HT1080 (cell line): Measurements from ENCODE around the gene DYNC2LI1. TPM values are rescaled to one million over a fixed set of nuclear protein-coding genes. Genes with fewer than 3 reads are reported as not detected.

Experiments
- DNase-seq: peaks from one replicate; pipeline ENCODE4 v3.0.0-alpha.2; 2015; ENCODE audit warnings: low read depth
- total RNA-seq: library from RNA; depleted of rRNA; stranded (reverse); fragments of >200 nt; shearing (Covaris generic); gene quantifications from 2 replicates; pipeline ENCODE4 v1.2.3, GENCODE V29; 2014

DYNC2LI1 gene
- total RNA-seq, 1 experiment from 2014 or later, result 7.5 TPM

GRCh38 chr2:43812947-43813346 lies 39.1 kb downstream of the DYNC2LI1 start:
- no peak for DNase-seq

GRCh38 chr2:43814711-43815110 lies 40.9 kb downstream of the DYNC2LI1 start:
- DNase-seq, result no peak

- DNase-seq, result peak; percentile 70
These were observed 44.9 kb downstream of the DYNC2LI1 start for GRCh38 chr2:43818761-43819160.

GRCh38 chr2:43819491-43820163 lies 45.8 kb downstream of the DYNC2LI1 start:
- no peak for DNase-seq

GRCh38 chr2:43822839-43823238 lies 49.0 kb downstream of the DYNC2LI1 start:
- DNase-seq, result no peak

- no peak for DNase-seq
These were observed 49.9 kb downstream of the DYNC2LI1 start for GRCh38 chr2:43823751-43824150.

- DNase-seq, result no peak
These were observed 50.7 kb downstream of the DYNC2LI1 start for GRCh38 chr2:43824512-43824911.

GRCh38 chr2:43824951-43825493 lies 51.2 kb downstream of the DYNC2LI1 start:
- no peak for DNase-seq

GRCh38 chr2:43825841-43826240 lies 52.0 kb downstream of the DYNC2LI1 start:
- no peak for DNase-seq

GRCh38 chr2:43826305-43827250 lies 52.7 kb downstream of the DYNC2LI1 start:
- DNase-seq, result no peak

GRCh38 chr2:43831543-43832294 lies 57.9 kb downstream of the DYNC2LI1 start:
- DNase-seq, result no peak

GRCh38 chr2:43832457-43832856 lies 58.6 kb downstream of the DYNC2LI1 start:
- no peak for DNase-seq

- no peak for DNase-seq
These were observed 63.2 kb downstream of the DYNC2LI1 start for GRCh38 chr2:43837033-43837432.

- no peak for DNase-seq
These were observed 64.2 kb downstream of the DYNC2LI1 start for GRCh38 chr2:43837831-43838559.

- no peak for DNase-seq
These were observed 64.9 kb downstream of the DYNC2LI1 start, which contains the start of the genes ABCG5 and ABCG8 for GRCh38 chr2:43838560-43839267. TSS of gene ABCG5 (minus strand) at chr2:43838839. CDS start at chr2:43838679, 160 bp downstream. TSS of gene ABCG8 (plus strand) at chr2:43838971. CDS start at chr2:43839054, 83 bp downstream.

- no peak for DNase-seq
These were observed 66.1 kb downstream of the DYNC2LI1 start for GRCh38 chr2:43839776-43840564.

- no peak for DNase-seq
These were observed 67.1 kb downstream of the DYNC2LI1 start for GRCh38 chr2:43840965-43841364.

GRCh38 chr2:43841949-43842865 lies 68.4 kb downstream of the DYNC2LI1 start:
- no peak for DNase-seq
